ENCODE results near the gene RPA1.

The RPA1 gene

DNA sequence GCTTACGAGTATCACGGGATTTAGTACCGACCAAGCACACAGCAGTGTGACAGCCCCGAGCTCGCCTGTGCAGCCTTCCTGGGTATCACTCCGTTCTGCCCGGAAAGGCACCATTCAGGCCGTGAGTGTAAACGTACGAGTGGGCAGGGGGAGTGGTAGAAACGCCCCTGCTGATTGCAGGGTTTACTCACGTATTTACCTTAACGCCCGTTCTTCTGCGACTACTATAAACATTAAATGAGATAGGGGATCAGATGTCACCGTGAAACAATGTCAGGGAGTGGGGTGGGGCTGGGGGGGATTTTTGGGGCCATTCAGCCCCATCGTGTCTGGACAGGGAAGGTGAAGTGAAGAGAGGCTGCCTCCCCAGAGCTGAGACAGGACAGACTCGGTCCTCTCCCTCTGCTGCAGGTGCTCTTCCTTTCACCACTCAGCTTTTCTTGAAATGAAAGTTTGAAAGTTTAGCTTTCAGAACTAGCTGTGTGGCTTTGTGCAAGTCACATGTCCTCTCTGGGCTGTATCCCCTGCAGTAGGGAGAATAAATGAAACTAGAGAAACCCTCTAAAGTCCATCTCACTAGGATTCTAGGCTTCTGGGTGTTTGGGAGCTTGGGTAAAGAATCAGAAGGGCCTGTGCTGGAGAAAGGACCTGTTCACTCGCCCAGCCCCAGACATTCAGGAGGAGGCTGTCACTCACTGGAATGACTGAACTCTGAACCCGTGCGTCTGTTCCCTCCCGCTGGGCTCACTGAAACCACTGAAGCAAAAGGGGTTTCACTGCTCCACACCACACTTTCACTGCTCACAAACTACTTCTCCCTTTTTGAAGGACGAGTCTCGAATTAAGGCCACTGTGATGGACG is 66.7 kb downstream of the RPA1 start:
- Histone ChIP-seq H3K4me1 (ENCODE audit: low read length) (peaks cover 13% of the 10 kb centered on the region; the same call in 1 of the 2 replicates), H3K9ac (ENCODE audit: low read length) (no peak overlapping the region), H4K20me1 (ENCODE audit: insufficient read depth, low read length) (no peaks in the 10 kb centered on the region), H3K4me3 (ENCODE audit: low read length) (no peak overlapping the region), H2AFZ (ENCODE audit: low read length) (no peak overlapping the region), H3K9me3 (replicated peaks; ENCODE audit: insufficient read depth, low read length) (no peaks in the 10 kb centered on the region), H3K79me2 (ENCODE audit: low read length) (no peaks in the 10 kb centered on the region), H3K4me2 (ENCODE audit: low read depth, low read length) (no peak overlapping the region), H3K27me3 (replicated peaks; ENCODE audit: insufficient read depth, low read length) (no peaks in the 10 kb centered on the region), H3K27ac (ENCODE audit: low read length) (no peak overlapping the region), H3K36me3 (replicated peaks; ENCODE audit: insufficient read depth, low read length) (peaks cover 9% of the 10 kb centered on the region; the same call in 1 of the 2 replicates), H3K9me2 (replicated peaks; ENCODE audit: insufficient read depth, low read length) (no peaks in the 10 kb centered on the region), H3F3A (ENCODE audit: insufficient read depth, low read length) (peaks cover 4% of the 10 kb centered on the region; the same call in 1 of the 2 replicates)
- TF ChIP-seq EZH2phosphoT487 (IDR thresholded peaks at IDR 0.05; ENCODE audit: low read length) (no peak), EZH2 (optimal IDR thresholded peaks at IDR 0.05; ENCODE audit: low read depth, low read length) (no peak)
- TF ChIP-seq, protein P1, sequence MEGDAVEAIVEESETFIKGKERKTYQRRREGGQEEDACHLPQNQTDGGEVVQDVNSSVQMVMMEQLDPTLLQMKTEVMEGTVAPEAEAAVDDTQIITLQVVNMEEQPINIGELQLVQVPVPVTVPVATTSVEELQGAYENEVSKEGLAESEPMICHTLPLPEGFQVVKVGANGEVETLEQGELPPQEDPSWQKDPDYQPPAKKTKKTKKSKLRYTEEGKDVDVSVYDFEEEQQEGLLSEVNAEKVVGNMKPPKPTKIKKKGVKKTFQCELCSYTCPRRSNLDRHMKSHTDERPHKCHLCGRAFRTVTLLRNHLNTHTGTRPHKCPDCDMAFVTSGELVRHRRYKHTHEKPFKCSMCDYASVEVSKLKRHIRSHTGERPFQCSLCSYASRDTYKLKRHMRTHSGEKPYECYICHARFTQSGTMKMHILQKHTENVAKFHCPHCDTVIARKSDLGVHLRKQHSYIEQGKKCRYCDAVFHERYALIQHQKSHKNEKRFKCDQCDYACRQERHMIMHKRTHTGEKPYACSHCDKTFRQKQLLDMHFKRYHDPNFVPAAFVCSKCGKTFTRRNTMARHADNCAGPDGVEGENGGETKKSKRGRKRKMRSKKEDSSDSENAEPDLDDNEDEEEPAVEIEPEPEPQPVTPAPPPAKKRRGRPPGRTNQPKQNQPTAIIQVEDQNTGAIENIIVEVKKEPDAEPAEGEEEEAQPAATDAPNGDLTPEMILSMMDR (IDR thresholded peaks at IDR 0.05; ENCODE audit: low read length) = no peak
- DNase-seq = peak; percentile 51

DNA sequence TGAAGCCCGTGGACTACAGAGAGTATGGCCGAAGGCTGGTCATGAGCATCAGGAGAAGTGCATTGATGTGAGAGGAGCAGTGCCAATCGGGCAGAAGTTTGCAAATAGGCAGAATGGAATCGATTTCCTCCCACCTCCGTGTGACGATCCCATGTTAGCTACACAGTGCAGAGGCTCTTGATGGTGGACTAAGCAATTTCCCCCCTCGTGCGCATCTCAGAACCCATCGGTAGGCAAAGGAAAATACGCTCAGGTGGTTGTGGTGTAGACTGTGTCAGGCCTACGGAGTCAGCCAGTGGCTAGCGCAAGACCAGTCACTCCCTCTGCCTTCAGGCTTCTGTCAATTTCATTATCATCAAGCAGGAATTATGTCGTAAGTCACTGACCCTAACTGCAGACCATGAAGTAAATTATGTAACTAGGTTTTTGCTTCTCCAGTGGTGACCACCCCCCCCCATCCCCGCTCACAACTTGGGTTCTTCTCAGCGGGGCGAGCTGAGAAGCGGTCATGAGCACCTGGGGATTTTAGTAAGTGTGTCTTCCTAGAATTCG is 67.4 kb downstream of the RPA1 start:
- H3K27me3 ChIP-seq (replicated peaks; ENCODE audit: insufficient read depth, low read length) = no peaks in the 10 kb centered on the region
- H3F3A ChIP-seq (ENCODE audit: insufficient read depth, low read length) = peaks cover 4% of the 10 kb centered on the region; the same call in 1 of the 2 replicates
- no peaks in the 10 kb centered on the region for H4K20me1 ChIP-seq (ENCODE audit: insufficient read depth, low read length)
- H2AFZ ChIP-seq (ENCODE audit: low read length) = no peak overlapping the region
- H3K4me1 ChIP-seq (ENCODE audit: low read length) = peaks cover 13% of the 10 kb centered on the region; the same call in 1 of the 2 replicates
- TF ChIP-seq EZH2 (optimal IDR thresholded peaks at IDR 0.05; ENCODE audit: low read depth, low read length) = no peak
- no peak for TF ChIP-seq EZH2phosphoT487 (IDR thresholded peaks at IDR 0.05; ENCODE audit: low read length)
- TF ChIP-seq, protein P1 (IDR thresholded peaks at IDR 0.05; ENCODE audit: low read length) = no peak
- H3K9me3 ChIP-seq (replicated peaks; ENCODE audit: insufficient read depth, low read length) = no peaks in the 10 kb centered on the region
- no peak overlapping the region for H3K9ac ChIP-seq (ENCODE audit: low read length)
- H3K9me2 ChIP-seq (replicated peaks; ENCODE audit: insufficient read depth, low read length) = no peaks in the 10 kb centered on the region
- H3K4me2 ChIP-seq (ENCODE audit: low read depth, low read length) = no peak overlapping the region
- H3K27ac ChIP-seq (ENCODE audit: low read length) = no peak overlapping the region
- no peak for DNase-seq
- peaks cover 9% of the 10 kb centered on the region; the same call in 1 of the 2 replicates for H3K36me3 ChIP-seq (replicated peaks; ENCODE audit: insufficient read depth, low read length)
- H3K4me3 ChIP-seq (ENCODE audit: low read length) = no peak overlapping the region
- no peaks in the 10 kb centered on the region for H3K79me2 ChIP-seq (ENCODE audit: low read length)

DNA sequence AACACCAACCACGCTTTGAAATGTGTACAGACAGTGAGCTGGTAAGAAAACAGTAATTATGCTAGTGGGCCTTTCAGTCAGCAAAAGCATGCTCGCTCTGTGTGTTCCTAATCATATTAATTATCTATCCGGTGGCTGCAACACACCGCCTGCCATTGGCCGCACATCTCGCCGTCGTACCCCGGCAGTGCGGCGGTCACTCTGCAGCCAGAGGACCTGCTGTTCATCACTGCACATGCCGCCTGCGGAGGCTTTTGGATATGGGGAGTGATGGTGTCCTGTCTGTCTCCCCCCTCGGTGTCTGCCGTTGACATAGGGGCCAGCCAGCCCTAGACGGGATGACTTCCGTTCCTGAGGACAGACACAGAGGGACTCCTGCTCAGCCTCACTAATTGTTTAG is 68.5 kb downstream of the RPA1 start:
- no peaks in the 10 kb centered on the region for H4K20me1 ChIP-seq (ENCODE audit: insufficient read depth, low read length)
- H3K27me3 ChIP-seq (replicated peaks; ENCODE audit: insufficient read depth, low read length) = no peaks in the 10 kb centered on the region
- peaks cover 13% of the 10 kb centered on the region; the same call in 1 of the 2 replicates for H3K4me1 ChIP-seq (ENCODE audit: low read length)
- H3K9ac ChIP-seq (ENCODE audit: low read length) = no peak overlapping the region
- DNase-seq = no peak
- H3F3A ChIP-seq (ENCODE audit: insufficient read depth, low read length) = peaks cover 4% of the 10 kb centered on the region; the same call in 1 of the 2 replicates
- no peaks in the 10 kb centered on the region for H3K79me2 ChIP-seq (ENCODE audit: low read length)
- H3K4me3 ChIP-seq (ENCODE audit: low read length) = no peak overlapping the region
- no peaks in the 10 kb centered on the region for H3K9me2 ChIP-seq (replicated peaks; ENCODE audit: insufficient read depth, low read length)
- peaks cover 9% of the 10 kb centered on the region; the same call in 1 of the 2 replicates for H3K36me3 ChIP-seq (replicated peaks; ENCODE audit: insufficient read depth, low read length)
- TF ChIP-seq EZH2phosphoT487 (IDR thresholded peaks at IDR 0.05; ENCODE audit: low read length) = no peak
- TF ChIP-seq, protein P1 (IDR thresholded peaks at IDR 0.05; ENCODE audit: low read length) = no peak
- TF ChIP-seq EZH2 (optimal IDR thresholded peaks at IDR 0.05; ENCODE audit: low read depth, low read length) = no peak
- H3K27ac ChIP-seq (ENCODE audit: low read length) = no peak overlapping the region
- H3K4me2 ChIP-seq (ENCODE audit: low read depth, low read length) = no peak overlapping the region
- H3K9me3 ChIP-seq (replicated peaks; ENCODE audit: insufficient read depth, low read length) = no peaks in the 10 kb centered on the region
- no peak overlapping the region for H2AFZ ChIP-seq (ENCODE audit: low read length)

All from MM.1S (cell line).